Measurements from ENCODE around the gene MCC.

Gene MCC

DNA sequence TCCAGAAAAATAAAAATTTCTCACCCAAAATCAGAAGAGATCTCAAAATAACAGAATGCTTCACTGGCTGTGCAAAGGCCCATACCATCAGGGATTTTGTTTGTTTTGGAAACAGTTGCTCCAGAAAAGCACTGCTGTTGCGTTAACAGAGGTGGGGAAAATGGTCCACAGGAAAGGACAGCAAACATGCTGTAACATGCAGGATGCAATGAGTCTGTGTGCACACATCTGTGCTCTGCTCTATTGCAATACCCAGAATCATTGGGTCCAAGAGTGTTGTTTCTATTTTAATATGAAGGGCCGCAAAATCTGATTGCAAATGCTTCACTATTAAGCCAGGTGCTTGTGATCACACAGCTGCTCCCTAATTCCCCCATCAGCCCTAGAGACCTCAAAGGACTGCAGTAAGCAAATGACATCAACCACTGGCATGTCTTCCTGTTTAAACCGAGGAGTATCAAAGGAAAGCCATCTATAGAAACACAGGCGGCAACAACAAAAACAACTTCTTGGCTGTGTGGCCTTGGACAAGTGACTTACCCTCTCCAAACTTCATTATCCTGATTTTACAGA, 370.6 kb downstream of the MCC start:
- H3K4me3 ChIP-seq (ENCODE audit: insufficient read depth in 1 of 2, low read depth in 1 of 2, low read length in 2 of 2): no peak overlapping the region
- no peak overlapping the region for H3K9ac ChIP-seq (ENCODE audit: low read length)
- H3K79me1 ChIP-seq (replicated peaks; ENCODE audit: low read length, poor library complexity, severe bottlenecking): peaks cover 5% of the 10 kb centered on the region
- no peak overlapping the region for H2BK5ac ChIP-seq (ENCODE audit: low read depth, low read length, poor library complexity, severe bottlenecking)
- H3K4me1 ChIP-seq (ENCODE audit: control insufficient read depth, insufficient read depth, low read depth, low read length): no peaks in the 10 kb centered on the region
- H3K23ac ChIP-seq (ENCODE audit: low read length in 2 of 2): no peak overlapping the region
- no peak overlapping the region for H3K4me2 ChIP-seq (ENCODE audit: low read length, poor library complexity, severe bottlenecking)
- no peak overlapping the region for H3K4ac ChIP-seq (ENCODE audit: low read depth in 1 of 2, low read length in 2 of 2)
- no peak overlapping the region for H2BK15ac ChIP-seq (ENCODE audit: low read depth, poor library complexity, severe bottlenecking)
- H3K9me3 ChIP-seq (ENCODE audit: control insufficient read depth, low read length): no peaks in the 10 kb centered on the region
- peak; percentile 33 for DNase-seq
- H4K8ac ChIP-seq (ENCODE audit: low read length): no peak overlapping the region
- no peak overlapping the region for H3K27ac ChIP-seq (ENCODE audit: low read length, poor library complexity, severe bottlenecking)
- WGBS: 73% methylated on average over 4 of the region's 4 CpGs
- H2BK12ac ChIP-seq (ENCODE audit: low read length in 2 of 2): no peak overlapping the region
- no peak overlapping the region for H3K18ac ChIP-seq (ENCODE audit: low read depth in 1 of 2, low read length in 2 of 2)
- no peaks in the 10 kb centered on the region for H3K27me3 ChIP-seq (ENCODE audit: control insufficient read depth in 1 of 2, insufficient read depth in 1 of 2, low read length in 2 of 2)
- H3K14ac ChIP-seq (ENCODE audit: low read length in 2 of 2): no peak overlapping the region
- no peak overlapping the region for H2AFZ ChIP-seq (ENCODE audit: low read depth, low read length)
- H3K36me3 ChIP-seq (ENCODE audit: control insufficient read depth in 1 of 2, insufficient read depth in 2 of 2, low read depth in 1 of 2, low read length in 2 of 2): peaks cover 0 to 11% of the 10 kb centered on the region in 2 experiments
- H4K91ac ChIP-seq (ENCODE audit: low read length): no peak overlapping the region
- no peak overlapping the region for H2AK5ac ChIP-seq (ENCODE audit: low read length, severe bottlenecking)
- no peak overlapping the region for H2BK120ac ChIP-seq (ENCODE audit: low read depth, low read length)

- H3K18ac ChIP-seq (ENCODE audit: low read depth in 1 of 2, low read length in 2 of 2): no peak overlapping the region
- no peak overlapping the region for H3K27ac ChIP-seq (ENCODE audit: low read length, poor library complexity, severe bottlenecking)
- 95% methylated on average over 4 of the region's 4 CpGs for WGBS
- H2AK5ac ChIP-seq (ENCODE audit: low read length, severe bottlenecking): no peak overlapping the region
- no peaks in the 10 kb centered on the region for H3K4me1 ChIP-seq (ENCODE audit: control insufficient read depth, insufficient read depth, low read depth, low read length)
- no peak overlapping the region for H3K23ac ChIP-seq (ENCODE audit: low read length in 2 of 2)
- H2BK12ac ChIP-seq (ENCODE audit: low read length in 2 of 2): no peak overlapping the region
- no peak overlapping the region for H3K4ac ChIP-seq (ENCODE audit: low read depth in 1 of 2, low read length in 2 of 2)
- no peak overlapping the region for H2BK120ac ChIP-seq (ENCODE audit: low read depth, low read length)
- no peak overlapping the region for H3K4me3 ChIP-seq (ENCODE audit: insufficient read depth in 1 of 2, low read depth in 1 of 2, low read length in 2 of 2)
- no peak for DNase-seq
- H3K79me1 ChIP-seq (replicated peaks; ENCODE audit: low read length, poor library complexity, severe bottlenecking): peaks cover 7% of the 10 kb centered on the region
- H3K4me2 ChIP-seq (ENCODE audit: low read length, poor library complexity, severe bottlenecking): no peak overlapping the region
- no peak overlapping the region for H2BK15ac ChIP-seq (ENCODE audit: low read depth, poor library complexity, severe bottlenecking)
- no peaks in the 10 kb centered on the region for H3K27me3 ChIP-seq (ENCODE audit: control insufficient read depth in 1 of 2, insufficient read depth in 1 of 2, low read length in 2 of 2)
- H2BK5ac ChIP-seq (ENCODE audit: low read depth, low read length, poor library complexity, severe bottlenecking): no peak overlapping the region
- no peak overlapping the region for H2AFZ ChIP-seq (ENCODE audit: low read depth, low read length)
- H3K9ac ChIP-seq (ENCODE audit: low read length): no peak overlapping the region
- H4K91ac ChIP-seq (ENCODE audit: low read length): no peak overlapping the region
- H3K9me3 ChIP-seq (ENCODE audit: control insufficient read depth, low read length): no peaks in the 10 kb centered on the region
- H3K36me3 ChIP-seq (ENCODE audit: control insufficient read depth in 1 of 2, insufficient read depth in 2 of 2, low read depth in 1 of 2, low read length in 2 of 2): peaks cover 0 to 11% of the 10 kb centered on the region in 2 experiments
- H4K8ac ChIP-seq (ENCODE audit: low read length): no peak overlapping the region
- no peak overlapping the region for H3K14ac ChIP-seq (ENCODE audit: low read length in 2 of 2)
Observed at GRCh38 chr5:113115956-113116355, 372.3 kb downstream of the MCC start.

GRCh38 chr5:113115061-113115460, 373.2 kb downstream of the MCC start:
- Histone ChIP-seq H3K4me3 (ENCODE audit: insufficient read depth in 1 of 2, low read depth in 1 of 2, low read length in 2 of 2) (no peak overlapping the region), H3K79me1 (replicated peaks; ENCODE audit: low read length, poor library complexity, severe bottlenecking) (peaks cover 5% of the 10 kb centered on the region), H2BK12ac (ENCODE audit: low read length in 2 of 2) (no peak overlapping the region), H3K14ac (ENCODE audit: low read length in 2 of 2) (no peak overlapping the region), H3K4ac (ENCODE audit: low read depth in 1 of 2, low read length in 2 of 2) (no peak overlapping the region), H3K4me1 (ENCODE audit: control insufficient read depth, insufficient read depth, low read depth, low read length) (no peaks in the 10 kb centered on the region), H3K27me3 (ENCODE audit: control insufficient read depth in 1 of 2, insufficient read depth in 1 of 2, low read length in 2 of 2) (no peaks in the 10 kb centered on the region), H2BK120ac (ENCODE audit: low read depth, low read length) (no peak overlapping the region), H2AFZ (ENCODE audit: low read depth, low read length) (no peak overlapping the region), H3K27ac (ENCODE audit: low read length, poor library complexity, severe bottlenecking) (no peak overlapping the region), H2AK5ac (ENCODE audit: low read length, severe bottlenecking) (no peak overlapping the region), H3K9me3 (ENCODE audit: control insufficient read depth, low read length) (no peaks in the 10 kb centered on the region), H2BK5ac (ENCODE audit: low read depth, low read length, poor library complexity, severe bottlenecking) (no peak overlapping the region), H4K8ac (ENCODE audit: low read length) (no peak overlapping the region), H4K91ac (ENCODE audit: low read length) (no peak overlapping the region), H2BK15ac (ENCODE audit: low read depth, poor library complexity, severe bottlenecking) (no peak overlapping the region), H3K23ac (ENCODE audit: low read length in 2 of 2) (no peak overlapping the region), H3K18ac (ENCODE audit: low read depth in 1 of 2, low read length in 2 of 2) (no peak overlapping the region), H3K4me2 (ENCODE audit: low read length, poor library complexity, severe bottlenecking) (no peak overlapping the region), H3K36me3 (ENCODE audit: control insufficient read depth in 1 of 2, insufficient read depth in 2 of 2, low read depth in 1 of 2, low read length in 2 of 2) (peaks cover 0 to 11% of the 10 kb centered on the region in 2 experiments), H3K9ac (ENCODE audit: low read length) (no peak overlapping the region)
- no peak for DNase-seq
- WGBS: 83% methylated on average over 7 of the region's 8 CpGs

- no peak overlapping the region for H3K23ac ChIP-seq (ENCODE audit: low read length in 2 of 2)
- no peak overlapping the region for H4K91ac ChIP-seq (ENCODE audit: low read length)
- no peak overlapping the region for H3K27ac ChIP-seq (ENCODE audit: low read length, poor library complexity, severe bottlenecking)
- H4K8ac ChIP-seq (ENCODE audit: low read length): no peak overlapping the region
- no peak overlapping the region for H2AFZ ChIP-seq (ENCODE audit: low read depth, low read length)
- H3K4me1 ChIP-seq (ENCODE audit: control insufficient read depth, insufficient read depth, low read depth, low read length): no peaks in the 10 kb centered on the region
- DNase-seq: no peak
- H3K9me3 ChIP-seq (ENCODE audit: control insufficient read depth, low read length): no peaks in the 10 kb centered on the region
- H3K18ac ChIP-seq (ENCODE audit: low read depth in 1 of 2, low read length in 2 of 2): no peak overlapping the region
- H3K4me3 ChIP-seq (ENCODE audit: insufficient read depth in 1 of 2, low read depth in 1 of 2, low read length in 2 of 2): no peak overlapping the region
- no peak overlapping the region for H2AK5ac ChIP-seq (ENCODE audit: low read length, severe bottlenecking)
- H3K4ac ChIP-seq (ENCODE audit: low read depth in 1 of 2, low read length in 2 of 2): no peak overlapping the region
- H2BK120ac ChIP-seq (ENCODE audit: low read depth, low read length): no peak overlapping the region
- no peak overlapping the region for H2BK15ac ChIP-seq (ENCODE audit: low read depth, poor library complexity, severe bottlenecking)
- peaks cover 0 to 11% of the 10 kb centered on the region in 2 experiments for H3K36me3 ChIP-seq (ENCODE audit: control insufficient read depth in 1 of 2, insufficient read depth in 2 of 2, low read depth in 1 of 2, low read length in 2 of 2)
- no peak overlapping the region for H3K4me2 ChIP-seq (ENCODE audit: low read length, poor library complexity, severe bottlenecking)
- H3K79me1 ChIP-seq (replicated peaks; ENCODE audit: low read length, poor library complexity, severe bottlenecking): peaks cover 5% of the 10 kb centered on the region
- no peak overlapping the region for H3K9ac ChIP-seq (ENCODE audit: low read length)
- no peak overlapping the region for H2BK12ac ChIP-seq (ENCODE audit: low read length in 2 of 2)
- whole genome bisulfite sequencing: 98% methylated on average over 6 of the region's 7 CpGs
- no peak overlapping the region for H2BK5ac ChIP-seq (ENCODE audit: low read depth, low read length, poor library complexity, severe bottlenecking)
- no peak overlapping the region for H3K14ac ChIP-seq (ENCODE audit: low read length in 2 of 2)
- H3K27me3 ChIP-seq (ENCODE audit: control insufficient read depth in 1 of 2, insufficient read depth in 1 of 2, low read length in 2 of 2): no peaks in the 10 kb centered on the region
Observed at GRCh38 chr5:113114559-113114958, 373.7 kb downstream of the MCC start.
